DLD1 (cell line): ENCODE measurements around the gene C1orf198.

Source experiments
- in situ Hi-C: cut with HindIII; loops from 2 replicates; pipeline ENCODE4 v1.10.0; 2017; ENCODE audit warnings: low sequenced_read_pairs

C1orf198 gene

GRCh38 chr1:230839173-230839572 is 29.1 kb downstream of the C1orf198 start:
- in situ Hi-C loops = loop anchor here (10.0 kb wide), 1 partner anchor 56 kb away; no protein-coding TSS in a partner anchor

GRCh38 chr1:230836793-230837192 is 31.5 kb downstream of the C1orf198 start:
- in situ Hi-C loops = loop anchor here (10.0 kb wide), 1 partner anchor 58 kb away; no protein-coding TSS in a partner anchor

- in situ Hi-C loops = loop anchor here (10.0 kb wide), 1 partner anchor 58 kb away; no protein-coding TSS in a partner anchor
Measured at GRCh38 chr1:230836347-230836746, 32.0 kb downstream of the C1orf198 start.

- in situ Hi-C loops = loop anchor here (10.0 kb wide), 1 partner anchor 61 kb away; no protein-coding TSS in a partner anchor
Measured at GRCh38 chr1:230834292-230834691, 34.0 kb downstream of the C1orf198 start.

GRCh38 chr1:230833511-230833910 is 34.8 kb downstream of the C1orf198 start:
- in situ Hi-C loops = loop anchor here (10.0 kb wide), 1 partner anchor 61 kb away; no protein-coding TSS in a partner anchor

- in situ Hi-C loops = loop anchor here (10.0 kb wide), 1 partner anchor 62 kb away; no protein-coding TSS in a partner anchor
Measured at GRCh38 chr1:230832476-230832875, 35.8 kb downstream of the C1orf198 start.

GRCh38 chr1:230831771-230832170 is 36.5 kb downstream of the C1orf198 start:
- in situ Hi-C loops = loop anchor here (10.0 kb wide), 1 partner anchor 63 kb away; no protein-coding TSS in a partner anchor

- in situ Hi-C loops = no loop called here
Measured at GRCh38 chr1:230828421-230828820, 39.9 kb downstream of the C1orf198 start.

GRCh38 chr1:230827801-230828200 is 40.5 kb downstream of the C1orf198 start:
- in situ Hi-C loops = no loop called here

- in situ Hi-C loops = no loop called here
Measured at GRCh38 chr1:230827081-230827681, 41.1 kb downstream of the C1orf198 start.

- in situ Hi-C loops = no loop called here
Measured at GRCh38 chr1:230826166-230826875, 42.0 kb downstream of the C1orf198 start.

- in situ Hi-C loops = no loop called here
Measured at GRCh38 chr1:230825761-230826160, 42.6 kb downstream of the C1orf198 start.

GRCh38 chr1:230824919-230825721 is 43.2 kb downstream of the C1orf198 start:
- in situ Hi-C loops = no loop called here

GRCh38 chr1:230824551-230824918 is 43.8 kb downstream of the C1orf198 start:
- in situ Hi-C loops = no loop called here

GRCh38 chr1:230823931-230824381 is 44.4 kb downstream of the C1orf198 start:
- in situ Hi-C loops = no loop called here

GRCh38 chr1:230823426-230823825 is 44.9 kb downstream of the C1orf198 start:
- in situ Hi-C loops = no loop called here

- in situ Hi-C loops = no loop called here
Measured at GRCh38 chr1:230822092-230822581, 46.2 kb downstream of the C1orf198 start.

GRCh38 chr1:230821346-230821745 is 47.0 kb downstream of the C1orf198 start:
- in situ Hi-C loops = no loop called here

- in situ Hi-C loops = no loop called here
Measured at GRCh38 chr1:230820568-230820967, 47.8 kb downstream of the C1orf198 start.

GRCh38 chr1:230819976-230820375 is 48.3 kb downstream of the C1orf198 start:
- in situ Hi-C loops = no loop called here

- in situ Hi-C loops = no loop called here
Measured at GRCh38 chr1:230818901-230819300, 49.4 kb downstream of the C1orf198 start.
